ENCODE results near the gene SLC25A5. TPM values are rescaled to one million over a fixed set of nuclear protein-coding genes. Genes with fewer than 3 reads are reported as not detected.
"Not testable (repeated sequence)": the region's sequence is repeated elsewhere in the genome, so short reads cannot be mapped to it uniquely, and the experiment has no call there.

SLC25A5 gene
- total and polyA plus RNA-seq, 3 donors from 2014 or later, result 172 to 246 (median 177) TPM

- DNase-seq, result no peak
- Histone ChIP-seq H3K36me3 (ENCODE audit: low read depth, missing control alignments) (no peaks in the 10 kb centered on the region), H3K4me1 (no peaks in the 10 kb centered on the region), H3K4me3 (no peak overlapping the region), H3K27me3 (no peaks in the 10 kb centered on the region), H3K27ac (no peak overlapping the region), H3K9me3 (no peaks in the 10 kb centered on the region)
- TF ChIP-seq CTCF (IDR thresholded peaks at IDR 0.05), result no peak
- TF ChIP-seq POLR2A (IDR thresholded peaks at IDR 0.05), result no peak
- WGBS, 2 donors, result 87 to 98% methylated on average over 13 to 14 of the region's 14 CpGs
- intact Hi-C loops (cut with DNase I; ENCODE audit: low total_unique reads), result no loop called here
These were observed 44.6 kb upstream of the SLC25A5 start for GRCh38 chrX:119423631-119424030.

DNA sequence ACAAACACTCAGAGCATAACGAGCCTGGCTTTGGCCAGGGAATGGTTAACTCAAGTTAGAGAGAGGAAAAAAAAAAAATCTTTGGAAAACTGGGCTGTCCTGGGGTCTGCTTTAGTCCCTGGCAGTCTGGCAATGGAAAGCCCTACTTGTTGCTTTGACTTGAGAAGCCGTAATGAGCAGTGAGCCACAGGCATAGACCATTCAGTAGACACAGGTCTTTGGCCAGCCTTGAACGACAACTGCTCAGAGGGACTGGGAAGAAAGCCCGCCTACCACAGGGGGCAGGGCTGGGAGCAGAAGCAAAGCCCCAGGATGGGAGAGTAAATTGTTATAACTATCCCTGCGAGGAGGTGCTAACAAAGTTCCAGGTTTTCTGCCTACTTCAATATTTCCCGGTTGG, 43.2 kb upstream of the SLC25A5 start:
- DNase-seq, result no peak
- TF ChIP-seq CTCF (IDR thresholded peaks at IDR 0.05), result no peak
- no peak for TF ChIP-seq POLR2A (IDR thresholded peaks at IDR 0.05)
- Histone ChIP-seq H3K4me1 (no peaks in the 10 kb centered on the region), H3K4me3 (no peak overlapping the region), H3K27me3 (no peaks in the 10 kb centered on the region), H3K9me3 (no peaks in the 10 kb centered on the region), H3K27ac (no peak overlapping the region), H3K36me3 (ENCODE audit: low read depth, missing control alignments) (no peaks in the 10 kb centered on the region)
- intact Hi-C loops (cut with DNase I; ENCODE audit: low total_unique reads), result no loop called here
- 79 to 95% methylated on average over 5 to 6 of the region's 6 CpGs for WGBS, 2 donors

- TF ChIP-seq CTCF (IDR thresholded peaks at IDR 0.05) (no peak), POLR2A (IDR thresholded peaks at IDR 0.05) (no peak)
- 41 to 52% methylated on average over 4 to 8 of the region's 9 CpGs for WGBS, 2 donors
- Histone ChIP-seq H3K27ac (no peak overlapping the region), H3K36me3 (ENCODE audit: low read depth, missing control alignments) (no peaks in the 10 kb centered on the region), H3K4me1 (no peaks in the 10 kb centered on the region), H3K9me3 (no peaks in the 10 kb centered on the region), H3K4me3 (no peak overlapping the region), H3K27me3 (no peaks in the 10 kb centered on the region)
- DNase-seq, result peak; percentile 54
- intact Hi-C loops (cut with DNase I; ENCODE audit: low total_unique reads), result no loop called here
These were observed 41.0 kb upstream of the SLC25A5 start for GRCh38 chrX:119427024-119427794.

- intact Hi-C loops (cut with DNase I; ENCODE audit: low total_unique reads), result no loop called here
- no peak for TF ChIP-seq POLR2A (IDR thresholded peaks at IDR 0.05)
- TF ChIP-seq CTCF (IDR thresholded peaks at IDR 0.05), result no peak
- H3K27ac ChIP-seq, result no peak overlapping the region
- DNase-seq, result no peak
- H3K9me3 ChIP-seq, result no peaks in the 10 kb centered on the region
- no peaks in the 10 kb centered on the region for H3K4me1 ChIP-seq
- no peak overlapping the region for H3K4me3 ChIP-seq
- 71 to 77% methylated on average over 2 to 4 of the region's 4 CpGs for WGBS, 2 donors
- H3K27me3 ChIP-seq, result no peaks in the 10 kb centered on the region
- H3K36me3 ChIP-seq (ENCODE audit: low read depth, missing control alignments), result no peaks in the 10 kb centered on the region
These were observed 40.5 kb upstream of the SLC25A5 start for GRCh38 chrX:119427795-119428185.

DNA sequence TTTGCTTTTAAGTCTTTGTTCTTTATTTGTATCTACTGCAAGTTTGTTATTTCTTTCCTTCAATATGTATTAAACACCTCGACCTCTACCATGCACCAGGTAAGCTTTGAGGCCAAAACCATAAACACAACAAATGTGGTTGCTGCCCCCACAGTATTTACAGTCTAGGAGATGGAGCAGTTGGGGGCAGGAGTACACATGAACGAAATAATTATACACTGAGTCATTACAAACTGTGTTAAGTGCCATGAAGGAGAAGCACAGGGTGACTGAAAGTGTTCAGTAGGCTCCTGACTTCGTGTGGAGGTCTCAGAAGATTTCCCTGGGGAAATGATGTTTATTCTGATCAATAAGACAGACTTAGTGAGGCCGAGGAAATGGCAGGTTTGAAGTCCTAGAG, 38.8 kb upstream of the SLC25A5 start:
- Histone ChIP-seq H3K36me3 (ENCODE audit: low read depth, missing control alignments) (no peaks in the 10 kb centered on the region), H3K4me1 (no peaks in the 10 kb centered on the region), H3K27ac (no peak overlapping the region), H3K27me3 (no peaks in the 10 kb centered on the region), H3K4me3 (no peak overlapping the region), H3K9me3 (no peaks in the 10 kb centered on the region)
- WGBS, 2 donors, result 72 to 79% methylated on average over 3 to 4 of the region's 4 CpGs
- no peak for DNase-seq
- TF ChIP-seq CTCF (IDR thresholded peaks at IDR 0.05) (no peak), POLR2A (IDR thresholded peaks at IDR 0.05) (no peak)
- intact Hi-C loops (cut with DNase I; ENCODE audit: low total_unique reads), result no loop called here

GRCh38 chrX:119441295-119441694, 26.9 kb upstream of the SLC25A5 start:
- H3K9me3 ChIP-seq; H3K4me1 ChIP-seq; H3K27me3 ChIP-seq; DNase-seq; intact Hi-C loops (cut with DNase I; ENCODE audit: low total_unique reads); H3K36me3 ChIP-seq (ENCODE audit: low read depth, missing control alignments); H3K27ac ChIP-seq; H3K4me3 ChIP-seq: not testable (repeated sequence)
- 77 to 82% methylated on average over 4 to 6 of the region's 17 CpGs for WGBS, 2 donors

Data from testis (tissue), 3 donors.